NCI-H2227 treated with DMSO at 0.1 percent for 48 hours (cell line): ENCODE data around the gene SCUBE1.

ENCODE experiments used
- DNase-seq: peaks from one replicate; lab custom pipeline; 2025; lab: John Stamatoyannopoulos, UW

SCUBE1 gene

DNA sequence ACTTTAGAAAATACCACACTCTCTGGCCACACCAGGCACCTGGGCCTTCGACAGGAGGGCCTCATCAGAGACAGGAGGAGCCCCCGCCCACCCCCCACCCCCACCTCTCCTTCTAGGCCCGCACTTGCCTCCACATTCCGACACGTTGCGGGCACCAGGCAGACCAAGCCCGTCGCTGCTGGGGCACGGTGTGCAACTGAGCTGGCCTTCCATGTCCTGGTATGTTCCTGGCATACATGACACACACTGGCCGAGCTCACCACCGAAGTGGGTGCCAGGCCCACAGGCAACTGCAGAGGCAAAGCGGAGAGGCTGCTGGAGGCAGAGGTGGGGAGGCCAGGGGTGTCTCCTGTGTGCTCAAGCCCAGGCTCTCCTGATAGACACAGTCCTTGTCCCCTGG, 129.2 kb downstream of the SCUBE1 start:
- no peak for DNase-seq

DNA sequence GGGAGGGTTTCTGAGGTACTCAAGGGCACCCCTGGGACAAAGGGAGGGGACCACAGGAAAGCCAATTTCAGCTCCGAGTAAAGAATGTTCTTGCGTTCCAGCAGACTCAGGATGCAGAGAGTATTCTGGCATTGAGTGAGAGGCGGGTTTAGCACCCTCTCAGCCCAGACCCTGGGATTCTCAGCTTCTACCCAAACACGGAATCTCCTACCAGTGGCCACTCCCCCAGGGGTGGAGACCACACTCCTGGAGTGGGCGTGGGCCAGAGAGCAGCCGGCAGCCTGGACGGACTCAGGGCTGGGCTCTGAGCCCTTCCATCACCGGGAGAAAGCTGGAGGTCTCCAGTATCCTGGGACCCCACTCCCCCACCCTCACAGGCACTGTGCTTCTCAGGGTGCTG, 130.1 kb downstream of the SCUBE1 start:
- DNase-seq: no peak

DNA sequence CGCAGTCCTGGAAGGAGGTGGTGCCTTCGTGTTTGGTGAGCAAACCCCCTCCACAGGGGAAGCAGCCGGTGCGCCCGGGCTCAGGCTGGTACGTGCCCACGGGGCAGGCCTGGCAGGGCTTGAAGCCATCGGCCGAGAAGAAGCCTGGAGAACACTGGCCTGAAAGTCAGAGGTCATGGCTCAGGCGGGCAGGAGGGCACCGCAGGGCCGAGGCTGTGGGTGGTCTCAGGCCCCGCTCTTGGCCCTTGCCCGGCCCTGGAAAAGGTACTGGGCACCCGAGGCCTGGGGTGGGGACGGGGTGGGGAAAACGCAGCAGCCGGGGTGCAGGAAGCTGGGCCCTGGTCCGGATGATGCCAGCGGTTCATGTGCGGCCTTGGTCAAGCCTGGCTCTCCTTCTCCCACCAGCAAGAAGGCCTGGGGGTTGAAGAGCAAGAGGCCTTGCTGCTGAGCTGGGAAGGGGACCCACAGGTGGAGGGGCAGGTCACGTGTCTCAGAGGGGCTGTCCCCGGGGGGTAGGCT, 130.7 kb downstream of the SCUBE1 start:
- no peak for DNase-seq

DNA sequence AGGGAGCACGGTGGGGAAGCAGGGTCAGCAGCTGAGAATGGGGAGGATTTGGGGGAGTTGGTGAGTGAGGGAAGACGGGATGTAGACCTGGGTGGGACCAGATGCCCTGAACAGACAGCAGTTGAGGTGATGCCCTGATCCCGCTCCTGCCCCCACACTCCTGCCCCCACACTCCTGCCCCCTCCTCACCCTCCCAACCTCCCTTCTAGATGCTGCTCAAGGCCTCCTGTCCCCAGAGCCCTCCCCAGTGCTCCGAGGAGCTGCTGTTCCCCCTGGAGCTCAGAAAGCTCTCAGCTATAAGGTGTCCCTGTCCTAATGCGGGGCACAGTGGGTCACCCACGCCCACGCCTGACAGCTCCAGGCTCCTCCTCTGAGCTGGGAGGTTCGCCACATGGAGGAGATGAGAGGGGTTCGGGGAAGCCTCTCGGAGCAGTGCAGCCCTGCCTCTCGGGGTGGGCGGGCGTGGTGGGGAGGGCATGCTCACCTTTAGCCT, 131.2 kb downstream of the SCUBE1 start:
- no peak for DNase-seq

DNA sequence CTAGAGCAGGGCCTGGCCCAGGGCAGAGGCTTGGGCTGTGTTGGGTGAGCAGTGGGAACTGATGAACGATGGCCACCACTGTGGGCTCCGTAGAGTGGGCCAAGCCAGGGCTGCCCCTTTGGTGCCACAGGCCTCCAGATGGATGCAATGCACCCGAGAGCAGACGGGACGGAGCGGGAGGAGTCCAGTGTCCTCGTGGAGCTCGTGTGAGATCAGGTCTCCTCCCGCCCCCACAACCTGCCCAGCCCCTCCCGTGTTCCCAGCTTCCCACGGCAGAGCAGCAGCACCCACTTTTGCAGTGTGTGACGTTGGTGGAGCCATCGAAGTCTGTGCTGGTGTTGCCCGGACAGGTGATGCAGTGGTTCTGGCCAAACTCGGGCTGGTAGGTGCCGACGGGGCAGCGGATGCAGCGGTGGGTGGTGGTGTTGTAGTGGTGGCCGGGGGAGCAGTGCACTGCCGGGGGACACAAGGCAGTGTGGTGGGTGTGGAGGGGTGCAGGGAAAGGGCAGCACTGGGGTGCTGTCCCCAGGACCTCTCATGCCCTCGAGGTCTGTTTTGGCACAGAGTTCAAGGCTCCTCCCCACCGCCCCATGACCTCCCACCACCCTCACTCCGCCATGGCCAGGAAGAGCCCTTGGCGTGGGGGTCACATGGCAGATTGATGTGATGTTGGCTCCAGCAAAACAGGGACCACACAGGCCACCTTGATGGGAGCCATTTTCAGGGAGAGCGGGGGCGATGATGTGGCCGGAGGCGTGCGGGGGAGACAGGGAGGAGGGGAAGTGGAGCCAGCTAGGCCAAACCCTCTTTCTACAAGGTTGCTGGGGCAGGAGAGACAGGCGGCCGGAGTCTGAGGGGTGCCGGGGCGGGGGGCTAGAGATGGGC, 132.3 kb downstream of the SCUBE1 start:
- no peak for DNase-seq

DNA sequence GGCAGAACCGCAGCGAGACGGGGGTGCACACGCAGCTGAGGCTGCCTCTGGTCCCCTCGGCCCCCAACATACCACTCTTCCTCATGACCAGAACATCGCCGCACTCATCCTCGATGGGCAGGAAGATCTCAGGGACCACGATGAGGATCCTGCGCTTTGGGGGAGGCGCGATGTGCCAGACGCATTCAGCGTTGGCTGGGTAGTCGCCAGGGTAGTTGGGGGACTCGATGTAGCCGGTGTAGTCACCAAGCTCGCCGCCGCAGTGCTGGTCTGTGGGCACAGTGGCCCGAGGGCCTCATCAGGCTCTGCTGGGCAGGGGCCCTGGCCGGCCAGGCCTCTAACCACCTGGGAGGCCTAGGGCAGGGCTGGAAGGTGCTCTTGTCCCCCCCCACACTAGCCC, 133.2 kb downstream of the SCUBE1 start:
- no peak for DNase-seq

DNA sequence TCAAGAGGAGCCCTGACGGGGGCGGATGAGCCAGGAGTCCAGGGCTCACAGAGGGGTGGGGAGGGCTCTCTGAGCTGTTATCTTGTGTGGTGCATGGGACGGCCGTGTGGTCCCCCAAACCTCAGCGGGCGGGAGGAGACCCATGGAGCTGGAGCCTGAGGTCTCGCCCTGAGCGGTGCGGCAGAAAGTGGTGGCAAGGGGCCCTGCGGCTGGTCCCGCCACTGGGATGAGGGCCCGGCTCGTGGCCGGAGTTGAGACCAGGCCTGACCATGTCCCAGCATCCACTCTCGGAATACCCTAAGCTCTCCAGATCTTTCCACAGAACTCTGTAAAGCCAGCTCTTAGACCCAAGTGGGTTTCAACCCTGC, 133.7 kb downstream of the SCUBE1 start:
- DNase-seq: no peak

DNA sequence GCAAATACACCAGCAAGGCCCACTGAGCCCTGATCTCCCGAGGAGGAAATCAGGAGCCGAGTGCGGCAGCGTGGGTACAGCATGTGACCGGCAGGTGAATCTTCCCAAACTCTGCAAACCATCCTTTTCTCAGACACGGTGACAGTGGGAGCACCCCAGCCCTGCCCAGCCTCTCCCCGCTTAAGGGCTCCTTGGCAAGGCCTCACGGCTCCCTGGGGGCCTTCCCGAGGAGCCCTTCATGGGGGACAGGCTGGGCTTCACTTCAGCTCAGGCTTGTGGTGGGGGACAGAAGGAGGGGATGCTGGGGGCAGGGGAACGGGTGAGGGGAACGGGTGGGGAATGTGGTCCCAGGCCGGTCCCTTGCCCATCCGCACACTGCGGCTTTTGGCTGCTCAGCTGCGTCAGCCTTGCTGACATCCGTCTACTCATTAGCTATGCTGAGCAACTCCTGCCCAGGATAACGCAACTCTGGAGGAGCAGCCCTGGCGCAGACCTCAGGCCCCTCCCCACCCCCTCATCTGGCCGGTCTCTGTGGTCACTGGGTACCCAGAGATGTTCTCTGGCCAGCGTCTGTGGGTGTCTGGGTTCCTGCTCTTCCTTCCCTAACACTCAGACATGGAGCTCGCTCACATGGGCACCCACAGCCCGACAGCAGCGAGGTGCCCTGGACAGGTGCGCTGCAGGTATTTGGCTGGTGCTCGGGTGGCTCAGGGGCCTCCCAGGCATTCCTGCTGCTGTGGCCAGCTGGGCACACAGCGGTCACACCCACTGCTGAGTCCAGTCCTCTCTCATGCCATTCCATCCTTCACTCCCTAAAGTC, 134.3 kb downstream of the SCUBE1 start:
- no peak for DNase-seq

DNA sequence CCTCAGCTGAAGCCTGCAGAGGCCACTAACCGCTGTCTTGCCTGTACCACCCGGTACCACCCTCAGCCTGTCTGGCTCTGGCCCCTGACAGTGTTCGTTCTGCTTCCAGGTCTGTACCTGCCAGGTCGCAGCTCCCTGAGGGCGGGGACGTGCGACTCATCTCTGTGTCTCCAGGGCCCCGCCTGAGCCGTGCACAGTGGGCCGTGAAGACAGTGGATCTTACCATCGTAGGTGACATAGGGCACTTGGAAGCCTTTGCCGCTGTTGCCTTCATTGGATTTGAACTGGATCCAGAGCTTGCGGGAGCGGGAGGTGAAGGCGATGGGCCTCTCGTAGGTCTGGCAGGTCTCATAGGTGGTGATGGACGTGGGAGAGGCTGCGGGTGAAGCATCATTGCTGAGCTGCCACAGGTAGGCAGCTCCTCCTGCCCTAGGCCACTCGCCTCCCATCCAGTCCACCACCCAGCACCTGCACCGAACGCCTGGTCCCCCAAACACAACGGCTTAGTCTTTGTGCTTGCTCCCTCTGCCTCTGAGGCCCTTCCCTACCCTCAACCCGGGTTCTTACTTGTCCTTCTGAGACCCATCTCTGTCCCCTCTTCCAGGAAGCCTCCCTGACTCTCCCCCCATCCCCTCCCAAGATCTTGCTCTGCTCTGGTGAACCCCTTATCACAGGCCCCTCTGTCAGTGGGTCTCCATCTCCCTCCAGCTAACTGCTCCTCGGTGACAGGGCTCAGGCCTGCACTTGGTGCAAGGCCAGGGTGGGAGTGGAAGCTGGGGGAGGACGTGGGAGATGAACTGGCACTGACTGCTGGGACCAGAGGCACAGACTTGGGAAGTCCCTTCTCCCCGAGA, 135.1 kb downstream of the SCUBE1 start:
- no peak for DNase-seq

DNA sequence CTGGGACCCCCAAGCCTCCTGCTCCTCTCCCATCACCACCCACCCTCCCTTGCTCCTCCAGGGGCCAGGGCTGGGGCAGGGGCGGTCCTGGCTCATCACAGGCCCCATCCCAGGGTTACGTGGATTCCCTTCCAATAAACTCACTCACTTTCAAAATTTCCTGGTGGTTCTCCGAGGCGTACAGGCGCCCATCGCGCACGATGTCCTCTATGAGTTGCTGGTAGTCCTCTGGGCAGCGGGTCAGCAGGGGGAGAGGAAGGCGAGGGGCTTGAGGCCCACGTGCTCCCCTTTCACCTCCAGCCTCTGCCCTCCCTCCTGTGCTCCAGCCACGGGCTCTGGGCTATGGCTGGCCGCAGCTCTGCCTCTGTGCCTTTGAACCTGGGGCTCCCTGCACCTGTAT, 135.8 kb downstream of the SCUBE1 start:
- DNase-seq: no peak

DNA sequence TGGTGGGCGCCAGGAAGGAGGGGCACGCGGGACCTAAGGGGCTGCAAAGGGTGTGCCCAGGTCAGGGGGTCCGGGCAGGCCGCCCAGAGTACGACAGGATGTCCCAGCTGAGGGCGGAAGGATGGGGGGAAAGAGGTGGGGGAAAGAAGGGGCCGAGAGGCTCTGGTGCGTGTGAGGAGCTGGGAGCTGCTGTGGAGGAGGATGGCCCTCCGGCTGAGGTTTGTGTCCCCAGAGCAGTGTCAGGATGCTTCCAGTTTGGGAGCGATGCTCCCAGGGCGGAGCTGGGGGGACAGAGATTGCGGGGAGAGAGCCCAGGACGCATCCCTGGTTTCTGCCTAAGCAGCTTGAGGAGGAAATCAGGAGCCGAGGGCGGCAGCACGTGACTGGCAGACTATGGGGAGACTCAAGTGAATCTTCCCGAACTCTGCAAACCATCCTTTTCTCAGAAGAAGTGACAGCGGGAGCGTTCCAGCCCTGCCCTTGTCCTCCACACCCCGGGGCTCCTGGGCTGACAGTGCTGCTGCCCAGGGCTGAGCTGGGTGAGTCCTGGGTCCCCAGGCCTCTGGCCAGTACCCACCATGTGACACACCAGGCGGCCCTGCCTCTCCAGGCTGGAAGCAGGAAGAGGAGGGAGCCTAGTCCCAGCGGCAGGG, 136.5 kb downstream of the SCUBE1 start:
- DNase-seq: no peak

DNA sequence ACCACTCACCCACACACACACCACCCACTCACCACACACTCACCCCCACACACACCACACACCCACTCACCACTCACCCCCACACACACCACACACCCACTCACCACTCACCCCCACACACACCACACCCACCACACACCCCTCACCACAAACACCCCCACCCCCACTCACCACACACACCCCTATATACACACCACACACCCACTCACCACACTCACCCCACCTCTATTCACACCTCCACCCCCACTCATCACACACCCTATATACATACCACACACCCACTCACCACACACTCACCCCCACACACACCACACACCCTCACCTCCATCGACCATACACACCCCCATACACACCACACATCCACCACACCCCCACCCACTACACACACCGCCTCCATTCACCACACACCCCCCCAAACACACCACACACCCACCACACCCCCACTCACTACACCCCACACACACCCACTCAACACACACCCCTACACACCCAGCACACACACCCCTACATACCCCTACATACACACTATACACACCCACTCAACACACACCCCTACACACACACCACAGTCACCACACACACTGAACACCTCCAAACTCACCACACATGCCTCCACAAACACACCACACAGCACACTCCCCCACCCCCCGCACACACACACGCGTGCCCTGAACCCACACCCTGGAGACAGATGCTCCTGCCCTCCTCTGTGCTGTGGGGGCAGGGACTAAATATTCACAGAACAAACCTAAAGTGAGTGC, 137.2 kb downstream of the SCUBE1 start:
- DNase-seq: no peak

DNA sequence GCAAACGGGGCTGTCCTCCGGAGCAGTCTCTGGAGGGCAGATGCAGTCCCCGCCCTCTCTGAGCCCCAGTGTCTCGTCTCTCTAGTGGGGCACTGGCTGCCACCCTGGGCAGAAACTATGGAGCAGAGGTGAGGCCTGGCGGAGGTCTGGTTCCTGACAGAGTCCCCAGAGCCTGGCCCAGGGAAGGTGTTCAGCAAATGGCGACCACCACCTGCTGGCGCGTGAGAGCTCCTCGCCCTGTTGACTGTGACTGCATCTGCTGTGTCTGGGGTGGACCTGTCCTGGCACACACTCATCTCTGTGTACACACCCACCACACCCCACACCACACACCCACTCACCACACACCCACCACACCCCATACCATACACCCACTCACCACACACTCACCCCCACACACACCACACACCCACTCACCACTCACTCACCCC, 137.9 kb downstream of the SCUBE1 start:
- no peak for DNase-seq

DNA sequence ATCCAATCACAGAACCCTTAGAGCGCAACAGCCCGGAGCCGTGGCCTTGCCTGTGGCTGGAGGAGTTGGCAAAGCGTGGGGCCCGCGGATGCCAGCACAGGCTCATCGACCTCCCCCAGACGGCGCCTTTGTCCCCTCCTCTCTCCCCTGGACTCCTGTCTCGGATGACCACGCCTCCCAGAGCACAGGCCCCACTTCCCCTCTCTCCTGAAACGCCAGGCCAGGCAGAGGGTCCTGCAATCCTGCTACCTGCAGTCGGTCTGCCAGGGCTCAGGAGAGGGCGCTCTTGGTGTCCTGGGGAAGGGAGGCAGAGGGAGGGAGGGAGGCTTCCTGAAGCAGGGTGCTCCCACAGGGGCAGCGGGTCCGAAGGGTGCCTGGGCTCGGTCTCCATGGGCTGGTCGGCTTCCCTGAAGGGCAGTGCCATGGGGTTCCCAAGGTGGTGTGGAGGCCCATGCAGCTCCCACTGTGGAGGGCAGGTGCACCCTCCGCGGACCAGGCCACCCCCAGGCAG, 139.6 kb downstream of the SCUBE1 start:
- no peak for DNase-seq

DNA sequence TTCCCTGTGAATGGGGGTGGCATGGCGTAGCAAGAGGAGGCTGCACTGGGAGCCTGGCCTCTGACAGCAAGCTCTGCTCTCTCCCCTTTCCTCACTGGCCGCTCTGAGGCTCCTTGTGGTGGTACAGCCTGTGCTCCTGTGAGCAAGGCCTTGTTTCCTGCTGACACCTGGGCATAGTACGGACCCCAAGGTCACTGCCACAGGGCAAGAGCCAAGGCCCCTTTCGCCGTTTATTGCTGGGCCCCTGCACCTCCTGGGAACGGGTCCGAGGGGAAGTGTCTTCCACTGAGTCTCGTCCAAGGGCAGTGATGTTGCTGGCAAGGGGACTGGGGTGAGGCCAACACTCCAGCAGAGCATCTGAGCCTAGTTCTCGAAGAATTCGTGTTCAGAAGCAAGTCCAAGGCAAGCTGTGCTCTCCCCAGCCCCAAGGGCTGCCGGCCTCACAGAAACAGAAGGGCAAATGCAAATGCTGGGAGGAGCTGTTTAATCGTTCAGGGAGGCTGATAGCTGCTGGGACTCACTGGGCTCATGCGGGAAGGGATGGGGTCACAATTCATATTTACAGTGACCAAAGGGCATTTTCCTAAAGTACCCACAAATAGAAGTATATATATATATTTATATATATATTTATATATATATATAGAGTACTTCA, 140.3 kb downstream of the SCUBE1 start:
- no peak for DNase-seq

DNA sequence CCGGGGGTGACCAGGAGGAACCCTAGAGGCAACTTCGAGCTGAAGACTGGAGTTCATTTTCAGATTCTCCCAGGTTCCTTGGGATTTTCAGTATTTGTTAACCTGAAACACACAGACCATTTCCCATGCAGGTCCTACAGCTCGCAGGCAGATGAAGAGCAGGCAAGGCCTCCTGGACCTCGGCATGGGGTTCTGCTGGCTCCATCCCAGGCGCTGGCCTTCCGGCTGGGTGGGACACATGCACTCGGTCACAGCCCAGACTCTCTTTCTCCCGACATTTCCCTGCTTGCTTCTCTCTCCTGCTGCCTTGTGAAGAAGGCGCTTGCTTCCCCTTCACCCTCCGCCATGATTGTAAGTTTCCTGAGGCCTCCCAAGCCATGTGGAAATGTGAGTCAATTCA, 140.8 kb downstream of the SCUBE1 start:
- no peak for DNase-seq

DNA sequence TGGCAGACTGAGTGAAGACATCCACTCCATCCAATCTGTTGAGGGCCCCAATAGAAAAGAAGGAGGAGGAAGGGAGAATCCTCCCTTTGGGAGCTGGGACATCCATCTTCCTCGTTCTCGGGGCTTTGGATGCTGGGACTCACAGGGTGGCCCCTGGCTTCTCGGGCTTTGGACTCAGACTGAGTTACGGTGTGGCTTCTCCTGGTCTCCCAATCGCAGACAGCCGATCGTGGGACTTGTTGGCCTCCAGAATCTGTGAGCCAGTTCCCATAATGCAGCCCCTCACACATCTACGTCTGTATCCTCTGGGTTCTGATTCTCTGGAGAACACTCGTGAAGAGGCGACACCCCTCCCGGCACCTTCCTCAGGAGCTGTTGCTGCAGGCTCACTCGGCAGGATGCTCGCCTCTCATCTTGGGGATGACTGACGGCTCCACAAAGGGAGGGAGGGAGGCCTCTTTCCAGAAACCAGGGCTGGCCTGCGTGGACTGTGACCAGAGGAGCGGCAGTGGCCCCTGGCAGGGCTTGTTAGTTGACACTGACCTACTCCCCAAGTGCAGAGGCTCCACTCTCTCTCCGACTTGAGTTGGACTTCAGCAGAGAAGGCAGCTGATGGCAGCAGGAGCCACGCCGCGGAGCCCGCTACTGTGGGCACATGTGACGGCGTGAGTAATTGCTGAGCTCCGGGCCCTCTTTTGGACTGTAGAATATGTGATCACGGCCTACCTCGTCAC, 141.5 kb downstream of the SCUBE1 start:
- no peak for DNase-seq

DNA sequence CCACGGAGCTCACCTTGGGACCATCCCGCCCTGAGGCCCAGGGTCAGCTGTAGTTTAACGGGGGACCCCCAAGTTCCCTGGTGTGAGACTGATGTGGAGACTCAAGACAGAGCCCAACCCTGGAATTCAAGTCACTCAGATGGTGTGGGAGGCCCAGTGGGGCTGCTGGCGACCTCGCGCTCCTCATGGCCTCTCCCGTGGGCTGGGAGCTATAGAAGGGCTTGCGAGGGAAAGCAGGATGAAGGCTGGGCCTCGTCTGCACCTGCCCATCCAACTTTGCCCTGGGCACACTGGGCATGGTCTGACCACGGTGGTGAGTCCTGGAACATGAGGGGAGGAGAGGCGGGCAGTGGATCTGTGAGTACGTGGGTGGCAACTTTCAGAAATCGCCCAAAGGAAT, 142.6 kb downstream of the SCUBE1 start:
- no peak for DNase-seq

DNA sequence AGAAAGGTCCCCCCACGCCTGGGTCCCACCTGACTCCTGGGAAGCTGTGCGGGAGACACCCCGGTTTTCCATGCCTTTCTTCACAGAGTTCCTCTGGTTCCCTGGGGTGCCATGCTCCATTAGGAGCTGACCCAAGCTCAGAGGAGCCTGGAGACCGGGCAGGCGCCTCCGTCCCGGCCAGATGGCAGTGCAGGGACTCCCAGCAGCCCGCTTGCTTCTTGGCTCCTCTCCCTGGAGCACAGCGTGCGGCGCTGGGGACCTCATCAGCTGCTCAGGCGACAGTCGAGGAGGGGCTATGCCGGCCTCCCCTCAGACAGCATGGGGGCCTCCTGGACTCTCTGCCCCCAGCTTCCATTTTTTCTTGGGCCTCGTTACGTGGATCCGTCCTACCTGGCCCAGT, 143.1 kb downstream of the SCUBE1 start:
- DNase-seq: no peak
